K562 (cell line): ENCODE measurements around the gene FASTK. TPM values are rescaled to one million over a fixed set of nuclear protein-coding genes. Genes with fewer than 3 reads are reported as not detected.

Source experiments
- ATAC-seq: fragments of 200-7000 bp; cut with Tn5 transposase; 3 replicates; pipeline ENCODE4 v1.9.1; 2020; ENCODE audit warnings: moderate library complexity
- BruUV-seq: library from RNA; stranded (reverse); fragments of 400-500 nt; replicated peaks from 2 replicates; lab custom pipeline; 2021; lab: Mats Ljungman, UMichigan
- CTCF ChIA-PET: fragments of 300-600 bp; formaldehyde crosslinking; extraction: SDS; loops from one replicate; lab custom pipeline; 2021; ENCODE audit warnings: low intra/inter-chr PET ratio; lab: Yijun Ruan, JAX
- POLR2A ChIA-PET: fragments of 300-600, 350-650 bp; sonication (Branson Sonifier 250); formaldehyde crosslinking; extraction: SDS; loops from one replicate; lab custom pipeline; 2021; ENCODE audit warnings: antibody characterized with exemption, inconsistent platforms; lab: Yijun Ruan, JAX
- DNase-seq, 4 experiments: peaks; one replicate each; pipeline versions ENCODE4 v3.0.0 to v3.0.0-alpha.2; 2011 to 2018; ENCODE audit warnings: low spot score in 3 of 4, mixed read lengths in 3 of 4; ENCODE audit errors: extremely low read depth in 1 of 4
- FAIRE-seq: peaks from 2 replicates; lab custom pipeline; 2011; peaks lifted over from hg19 to GRCh38; lab: Jason Lieb, UNC
- H2AFZ ChIP-seq: 2 replicates; pipeline ENCODE4 v1.6.0; 2011; ENCODE audit warnings: low read depth, low read length, control low read depth, inconsistent platforms
- H3K27ac ChIP-seq: fragments of 200-600 bp; 3 replicates; pipeline ENCODE4 v1.8.0; 2011; ENCODE audit warnings: low read depth, mild to moderate bottlenecking, control low read depth, inconsistent platforms, low read length, moderate library complexity, mixed read lengths; ENCODE audit errors: extremely low read depth
- H3K27me3 ChIP-seq, 2 experiments: fragments of 300-600 bp in 1 of 2; 2 replicates in 1 of 2; 3 replicates in 1 of 2; pipeline versions ENCODE4 v1.6.0 to v1.8.0; 2011; ENCODE audit warnings: inconsistent platforms in 2 of 2, low read length in 2 of 2, mild to moderate bottlenecking in 1 of 2, mixed read lengths in 1 of 2, moderate library complexity in 1 of 2; ENCODE audit not compliant: control insufficient read depth in 2 of 2, insufficient read depth in 2 of 2
- H3K36me3 ChIP-seq: fragments of 300-600 bp; 3 replicates; pipeline ENCODE4 v1.8.0; 2011; ENCODE audit warnings: mild to moderate bottlenecking, low read length, inconsistent platforms; ENCODE audit not compliant: control insufficient read depth, insufficient read depth
- H3K4me1 ChIP-seq, 2 experiments: fragments of 200-600 bp in 1 of 2; replicated peaks in 1 of 2; 2 replicates in 1 of 2; 3 replicates in 1 of 2; pipeline versions ENCODE4 v1.5.1 to v1.8.0; 2011; ENCODE audit warnings: inconsistent platforms in 2 of 2, low read length in 2 of 2, mild to moderate bottlenecking in 1 of 2, mixed read lengths in 1 of 2, moderate library complexity in 1 of 2; ENCODE audit not compliant: control insufficient read depth in 2 of 2, insufficient read depth in 2 of 2
- H3K4me2 ChIP-seq: 2 replicates; pipeline ENCODE4 v1.6.1; 2011; ENCODE audit warnings: low read length, control low read depth, inconsistent platforms, mixed read lengths; ENCODE audit not compliant: insufficient read depth
- H3K4me3 ChIP-seq: fragments of 200-600 bp; sonication (generic), shearing (Covaris generic); 2 replicates; pipeline ENCODE4 v1.5.1; 2016; ENCODE audit warnings: control low read depth, inconsistent platforms
- H3K79me2 ChIP-seq: fragments of 200-600 bp; 3 replicates; pipeline ENCODE4 v1.8.0; 2011; ENCODE audit warnings: low read length, inconsistent platforms; ENCODE audit not compliant: control insufficient read depth, insufficient read depth
- H3K9ac ChIP-seq, 2 experiments: 2 replicates each; pipeline versions ENCODE4 v1.6.0 to v1.6.1; 2011; ENCODE audit warnings: low read depth in 2 of 2, low read length in 2 of 2, control low read depth in 1 of 2, inconsistent platforms in 1 of 2, mild to moderate bottlenecking in 1 of 2, mixed read lengths in 1 of 2; ENCODE audit not compliant: insufficient read depth in 1 of 2
- H3K9me1 ChIP-seq: one replicate; pipeline ENCODE4 v1.6.0; 2011; ENCODE audit warnings: inconsistent platforms, mild to moderate bottlenecking, low read length, moderate library complexity; ENCODE audit not compliant: control insufficient read depth, insufficient read depth
- H3K9me3 ChIP-seq: replicated peaks from 2 replicates; pipeline ENCODE4 v1.5.1; 2011; ENCODE audit warnings: low read depth, low read length, inconsistent platforms; ENCODE audit not compliant: control insufficient read depth, insufficient read depth
- H4K20me1 ChIP-seq: replicated peaks from 2 replicates; pipeline ENCODE4 v1.6.1; 2011; ENCODE audit warnings: low read length, inconsistent platforms, mixed read lengths; ENCODE audit not compliant: control insufficient read depth, insufficient read depth
- MCM3 ChIP-seq: fragments of 450-650 bp; IDR thresholded peaks from 2 replicates; pipeline ENCODE4 v1.6.1; 2016
- MECOM ChIP-seq: fragments of 250-450 bp; sonication (Bioruptor Pico); IDR thresholded peaks from 2 replicates; pipeline ENCODE4 v1.8.0; 2022; ENCODE audit warnings: inconsistent platforms
- NONO ChIP-seq, 2 experiments: fragments of 200-400 bp in 1 of 2; fragments of 450-650 bp in 1 of 2; formaldehyde crosslinking in 1 of 2; IDR thresholded peaks; 2 replicates each; pipeline ENCODE4 v1.6.1; 2017; ENCODE audit warnings: low read depth in 2 of 2, mild to moderate bottlenecking in 2 of 2, moderate library complexity in 2 of 2, low read length in 1 of 2
- SMAD3 ChIP-seq: fragments of 450-650 bp; formaldehyde crosslinking; conservative IDR thresholded peaks from 2 replicates; pipeline ENCODE4 v1.4.0; 2020; ENCODE audit warnings: mild to moderate bottlenecking
- ZNF316 ChIP-seq: fragments of 450-650 bp; IDR thresholded peaks from 2 replicates; pipeline ENCODE4 v1.6.1; 2016
- ZNF76 ChIP-seq: fragments of 250-450 bp; sonication (Bioruptor Pico); IDR thresholded peaks from 2 replicates; pipeline ENCODE4 v1.4.0; 2020; ENCODE audit warnings: mild to moderate bottlenecking, moderate library complexity, borderline replicate concordance
- WGBS: fragments of 100-300 bp; shearing (Covaris generic); methylation state at CpG from one replicate; pipeline ENCODE4 v1.1.6; 2016; ENCODE audit warnings: low coverage, mixed read lengths; ENCODE audit not compliant: insufficient coverage; ENCODE audit errors: missing lambda C conversion rate; 5-methylcytosine and 5-hydroxymethylcytosine counted together
- in situ Hi-C: fragments of 300-500 bp; cut with MboI; formaldehyde crosslinking; loops from 4 replicates; pipeline ENCODE4 v1.15.0; 2018; ENCODE audit warnings: inconsistent platforms, mixed read lengths
- intact Hi-C: fragments of 100-400 bp; cut with micrococcal nuclease; formaldehyde crosslinking; loops from 2 replicates; pipeline ENCODE4 v1.14.2; 2022
- polyA plus RNA-seq, 8 experiments: library from polyadenylated mRNA; depleted of rRNA in 4 of 8; stranded (reverse) in 5 of 8; unstranded in 3 of 8; fragments of >200 nt; fragmentation: Nextera tagmentation in 2 of 8; fragmentation: Illumina TruSeq in 1 of 8; extraction: Ambion mirVana in 2 of 8; extraction: Trizol in 1 of 8; gene quantifications; 2 replicates each; pipeline versions ENCODE4 v1.2.1 to v1.2.3, GENCODE V29; 2011 to 2014; ENCODE audit warnings: inconsistent platforms in 1 of 8, missing spikeins in 1 of 8
- total RNA-seq, 7 experiments: library from RNA; depleted of rRNA in 6 of 7; stranded (reverse); fragments of >200 nt in 6 of 7; fragmentation: Illumina TruSeq in 2 of 7; extraction: Trizol in 2 of 7; gene quantifications; 2 replicates each; pipeline versions ENCODE4 v1.2.1 to v1.2.3, GENCODE V29; 2011 to 2021; ENCODE audit warnings: low replicate concordance in 1 of 7
- TF ChIP-seq, protein P1 (sequence below): fragments of 250-450 bp; sonication (Bioruptor Pico); IDR thresholded peaks from 2 replicates; pipeline ENCODE4 v1.4.0; 2020; ENCODE audit warnings: mild to moderate bottlenecking
- TF ChIP-seq, protein P2 (sequence below): fragments of 450-650 bp; IDR thresholded peaks from 2 replicates; pipeline ENCODE4 v1.6.1; 2016; ENCODE audit warnings: mild to moderate bottlenecking, moderate library complexity

Gene FASTK
- total and polyA plus RNA-seq, 9 of the 15 experiments (the other 6 are each of a cell fraction or from before 2014, with no cell fraction given) = 0.51 to 150 (median 48.2) TPM

GRCh38 chr7:151087245-151088018, 6.8 kb upstream of the FASTK start:
- DNase-seq (peak; percentile 76 to 80 (median 79)), FAIRE-seq (no peak), ATAC-seq (peak; percentile 71)
- POLR2A ChIA-PET = interaction anchor here (0.6 to 1.4 kb wide), 8 partner anchors 8 to 108 kb away, joined by 3 to 4 read pairs (median 3); partner anchors contain the start of gene ABCB8
- Histone ChIP-seq H3K27me3 (no peaks in the 10 kb centered on the region), H4K20me1 (peaks cover 44% of the 10 kb centered on the region), H3K27ac (peak overlapping the region; percentile 81), H3K9me1 (peaks cover 9% of the 10 kb centered on the region), H3K4me3 (peak overlapping the region; percentile 67), H2AFZ (peak overlapping the region; percentile 29; the same call in 1 of the 2 replicates), H3K79me2 (peaks cover 68% of the 10 kb centered on the region), H3K36me3 (peaks cover 47% of the 10 kb centered on the region; the same call in 2 of the 3 replicates), H3K4me1 (peaks cover 41 to 73% of the 10 kb centered on the region in 2 experiments), H3K9me3 (no peaks in the 10 kb centered on the region), H3K9ac (peak overlapping the region; percentile 84 to 98), H3K4me2 (peak overlapping the region; percentile 88)
- intact Hi-C loops (loop anchor here (1.0 to 10.0 kb wide), 2 partner anchors 85 to 773 kb away; no protein-coding TSS in a partner anchor), in situ Hi-C loops (no loop called here)
- no TSS peak for BruUV-seq
- CTCF ChIA-PET = interaction anchor here (0.8 to 1.7 kb wide), 2 partner anchors 21 to 23 kb away, joined by 4 read pairs; no protein-coding TSS in a partner anchor
- WGBS = 2% methylated on average over 70 of the region's 70 CpGs
- no peak for TF ChIP-seq MECOM
- no peak for TF ChIP-seq SMAD3 (CRISPR knock-in tag)
- peak; percentile 83 for TF ChIP-seq ZNF316
- TF ChIP-seq NONO (IDR thresholded peaks at IDR 0.05; ENCODE audit: low read depth in 2 of 2, low read length in 1 of 2) = no peak
- TF ChIP-seq, protein P1, sequence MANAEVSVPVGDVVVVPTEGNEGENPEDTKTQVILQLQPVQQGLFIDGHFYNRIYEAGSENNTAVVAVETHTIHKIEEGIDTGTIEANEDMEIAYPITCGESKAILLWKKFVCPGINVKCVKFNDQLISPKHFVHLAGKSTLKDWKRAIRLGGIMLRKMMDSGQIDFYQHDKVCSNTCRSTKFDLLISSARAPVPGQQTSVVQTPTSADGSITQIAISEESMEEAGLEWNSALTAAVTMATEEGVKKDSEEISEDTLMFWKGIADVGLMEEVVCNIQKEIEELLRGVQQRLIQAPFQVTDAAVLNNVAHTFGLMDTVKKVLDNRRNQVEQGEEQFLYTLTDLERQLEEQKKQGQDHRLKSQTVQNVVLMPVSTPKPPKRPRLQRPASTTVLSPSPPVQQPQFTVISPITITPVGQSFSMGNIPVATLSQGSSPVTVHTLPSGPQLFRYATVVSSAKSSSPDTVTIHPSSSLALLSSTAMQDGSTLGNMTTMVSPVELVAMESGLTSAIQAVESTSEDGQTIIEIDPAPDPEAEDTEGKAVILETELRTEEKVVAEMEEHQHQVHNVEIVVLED = peak; percentile 93
- TF ChIP-seq, protein P2, sequence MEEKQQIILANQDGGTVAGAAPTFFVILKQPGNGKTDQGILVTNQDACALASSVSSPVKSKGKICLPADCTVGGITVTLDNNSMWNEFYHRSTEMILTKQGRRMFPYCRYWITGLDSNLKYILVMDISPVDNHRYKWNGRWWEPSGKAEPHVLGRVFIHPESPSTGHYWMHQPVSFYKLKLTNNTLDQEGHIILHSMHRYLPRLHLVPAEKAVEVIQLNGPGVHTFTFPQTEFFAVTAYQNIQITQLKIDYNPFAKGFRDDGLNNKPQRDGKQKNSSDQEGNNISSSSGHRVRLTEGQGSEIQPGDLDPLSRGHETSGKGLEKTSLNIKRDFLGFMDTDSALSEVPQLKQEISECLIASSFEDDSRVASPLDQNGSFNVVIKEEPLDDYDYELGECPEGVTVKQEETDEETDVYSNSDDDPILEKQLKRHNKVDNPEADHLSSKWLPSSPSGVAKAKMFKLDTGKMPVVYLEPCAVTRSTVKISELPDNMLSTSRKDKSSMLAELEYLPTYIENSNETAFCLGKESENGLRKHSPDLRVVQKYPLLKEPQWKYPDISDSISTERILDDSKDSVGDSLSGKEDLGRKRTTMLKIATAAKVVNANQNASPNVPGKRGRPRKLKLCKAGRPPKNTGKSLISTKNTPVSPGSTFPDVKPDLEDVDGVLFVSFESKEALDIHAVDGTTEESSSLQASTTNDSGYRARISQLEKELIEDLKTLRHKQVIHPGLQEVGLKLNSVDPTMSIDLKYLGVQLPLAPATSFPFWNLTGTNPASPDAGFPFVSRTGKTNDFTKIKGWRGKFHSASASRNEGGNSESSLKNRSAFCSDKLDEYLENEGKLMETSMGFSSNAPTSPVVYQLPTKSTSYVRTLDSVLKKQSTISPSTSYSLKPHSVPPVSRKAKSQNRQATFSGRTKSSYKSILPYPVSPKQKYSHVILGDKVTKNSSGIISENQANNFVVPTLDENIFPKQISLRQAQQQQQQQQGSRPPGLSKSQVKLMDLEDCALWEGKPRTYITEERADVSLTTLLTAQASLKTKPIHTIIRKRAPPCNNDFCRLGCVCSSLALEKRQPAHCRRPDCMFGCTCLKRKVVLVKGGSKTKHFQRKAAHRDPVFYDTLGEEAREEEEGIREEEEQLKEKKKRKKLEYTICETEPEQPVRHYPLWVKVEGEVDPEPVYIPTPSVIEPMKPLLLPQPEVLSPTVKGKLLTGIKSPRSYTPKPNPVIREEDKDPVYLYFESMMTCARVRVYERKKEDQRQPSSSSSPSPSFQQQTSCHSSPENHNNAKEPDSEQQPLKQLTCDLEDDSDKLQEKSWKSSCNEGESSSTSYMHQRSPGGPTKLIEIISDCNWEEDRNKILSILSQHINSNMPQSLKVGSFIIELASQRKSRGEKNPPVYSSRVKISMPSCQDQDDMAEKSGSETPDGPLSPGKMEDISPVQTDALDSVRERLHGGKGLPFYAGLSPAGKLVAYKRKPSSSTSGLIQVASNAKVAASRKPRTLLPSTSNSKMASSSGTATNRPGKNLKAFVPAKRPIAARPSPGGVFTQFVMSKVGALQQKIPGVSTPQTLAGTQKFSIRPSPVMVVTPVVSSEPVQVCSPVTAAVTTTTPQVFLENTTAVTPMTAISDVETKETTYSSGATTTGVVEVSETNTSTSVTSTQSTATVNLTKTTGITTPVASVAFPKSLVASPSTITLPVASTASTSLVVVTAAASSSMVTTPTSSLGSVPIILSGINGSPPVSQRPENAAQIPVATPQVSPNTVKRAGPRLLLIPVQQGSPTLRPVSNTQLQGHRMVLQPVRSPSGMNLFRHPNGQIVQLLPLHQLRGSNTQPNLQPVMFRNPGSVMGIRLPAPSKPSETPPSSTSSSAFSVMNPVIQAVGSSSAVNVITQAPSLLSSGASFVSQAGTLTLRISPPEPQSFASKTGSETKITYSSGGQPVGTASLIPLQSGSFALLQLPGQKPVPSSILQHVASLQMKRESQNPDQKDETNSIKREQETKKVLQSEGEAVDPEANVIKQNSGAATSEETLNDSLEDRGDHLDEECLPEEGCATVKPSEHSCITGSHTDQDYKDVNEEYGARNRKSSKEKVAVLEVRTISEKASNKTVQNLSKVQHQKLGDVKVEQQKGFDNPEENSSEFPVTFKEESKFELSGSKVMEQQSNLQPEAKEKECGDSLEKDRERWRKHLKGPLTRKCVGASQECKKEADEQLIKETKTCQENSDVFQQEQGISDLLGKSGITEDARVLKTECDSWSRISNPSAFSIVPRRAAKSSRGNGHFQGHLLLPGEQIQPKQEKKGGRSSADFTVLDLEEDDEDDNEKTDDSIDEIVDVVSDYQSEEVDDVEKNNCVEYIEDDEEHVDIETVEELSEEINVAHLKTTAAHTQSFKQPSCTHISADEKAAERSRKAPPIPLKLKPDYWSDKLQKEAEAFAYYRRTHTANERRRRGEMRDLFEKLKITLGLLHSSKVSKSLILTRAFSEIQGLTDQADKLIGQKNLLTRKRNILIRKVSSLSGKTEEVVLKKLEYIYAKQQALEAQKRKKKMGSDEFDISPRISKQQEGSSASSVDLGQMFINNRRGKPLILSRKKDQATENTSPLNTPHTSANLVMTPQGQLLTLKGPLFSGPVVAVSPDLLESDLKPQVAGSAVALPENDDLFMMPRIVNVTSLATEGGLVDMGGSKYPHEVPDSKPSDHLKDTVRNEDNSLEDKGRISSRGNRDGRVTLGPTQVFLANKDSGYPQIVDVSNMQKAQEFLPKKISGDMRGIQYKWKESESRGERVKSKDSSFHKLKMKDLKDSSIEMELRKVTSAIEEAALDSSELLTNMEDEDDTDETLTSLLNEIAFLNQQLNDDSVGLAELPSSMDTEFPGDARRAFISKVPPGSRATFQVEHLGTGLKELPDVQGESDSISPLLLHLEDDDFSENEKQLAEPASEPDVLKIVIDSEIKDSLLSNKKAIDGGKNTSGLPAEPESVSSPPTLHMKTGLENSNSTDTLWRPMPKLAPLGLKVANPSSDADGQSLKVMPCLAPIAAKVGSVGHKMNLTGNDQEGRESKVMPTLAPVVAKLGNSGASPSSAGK = no peak
- TF ChIP-seq MCM3 = no peak
- TF ChIP-seq ZNF76 (CRISPR knock-in tag) = no peak
